Lower lobe of right lung (tissue), 2 donors: Measurements from ENCODE around the gene NECTIN1. TPM values are rescaled to one million over a fixed set of nuclear protein-coding genes. Genes with fewer than 3 reads are reported as not detected.

Experiments
- ATAC-seq, 2 donors: fragments of 200-7000 bp; cut with Tn5 transposase; one replicate each; pipeline ENCODE4 v1.9.1; 2020 to 2022; ENCODE audit warnings: mild to moderate bottlenecking in 2 of 2, moderate library complexity in 2 of 2
- DNase-seq: peaks from one replicate; pipeline ENCODE4 v3.0.0-alpha.2; 2020
- H3K27ac ChIP-seq: fragments of 200-600 bp; one replicate; pipeline ENCODE4 v1.8.0; 2022
- H3K27me3 ChIP-seq: fragments of 200-600 bp; one replicate; pipeline ENCODE4 v1.8.0; 2022; ENCODE audit warnings: low read depth
- H3K36me3 ChIP-seq: fragments of 200-600 bp; one replicate; pipeline ENCODE4 v1.8.0; 2022; ENCODE audit warnings: mild to moderate bottlenecking
- H3K4me1 ChIP-seq: fragments of 200-600 bp; one replicate; pipeline ENCODE4 v1.8.0; 2022
- H3K4me3 ChIP-seq: fragments of 200-600 bp; one replicate; pipeline ENCODE4 v1.8.0; 2022; ENCODE audit warnings: mild to moderate bottlenecking
- H3K9me3 ChIP-seq: fragments of 200-600 bp; one replicate; pipeline ENCODE4 v1.8.0; 2022
- intact Hi-C: fragments of 100-400 bp; cut with DNase I; formaldehyde crosslinking; loops from one replicate; pipeline ENCODE4 v1.11.0; 2022
- total RNA-seq: library from RNA; stranded (reverse); fragmentation: NEBNext Ultra II Directional; extraction: Animal tissue kit (Norgen Biotek cat#: 25700); gene quantifications from one replicate; pipeline ENCODE4 v1.2.1, GENCODE V29; 2021
- TF ChIP-seq, protein P1 (sequence below): fragments of 200-600 bp; IDR thresholded peaks from one replicate; pipeline ENCODE4 v1.8.0; 2022; ENCODE audit warnings: antibody characterized with exemption, mild to moderate bottlenecking
- donor health status: DM: no; HTN: yes; CAD: no; lungs with severe emphysema.

Gene NECTIN1
- total RNA-seq, 1 donor from 2014 or later = 9.1 TPM

DNA sequence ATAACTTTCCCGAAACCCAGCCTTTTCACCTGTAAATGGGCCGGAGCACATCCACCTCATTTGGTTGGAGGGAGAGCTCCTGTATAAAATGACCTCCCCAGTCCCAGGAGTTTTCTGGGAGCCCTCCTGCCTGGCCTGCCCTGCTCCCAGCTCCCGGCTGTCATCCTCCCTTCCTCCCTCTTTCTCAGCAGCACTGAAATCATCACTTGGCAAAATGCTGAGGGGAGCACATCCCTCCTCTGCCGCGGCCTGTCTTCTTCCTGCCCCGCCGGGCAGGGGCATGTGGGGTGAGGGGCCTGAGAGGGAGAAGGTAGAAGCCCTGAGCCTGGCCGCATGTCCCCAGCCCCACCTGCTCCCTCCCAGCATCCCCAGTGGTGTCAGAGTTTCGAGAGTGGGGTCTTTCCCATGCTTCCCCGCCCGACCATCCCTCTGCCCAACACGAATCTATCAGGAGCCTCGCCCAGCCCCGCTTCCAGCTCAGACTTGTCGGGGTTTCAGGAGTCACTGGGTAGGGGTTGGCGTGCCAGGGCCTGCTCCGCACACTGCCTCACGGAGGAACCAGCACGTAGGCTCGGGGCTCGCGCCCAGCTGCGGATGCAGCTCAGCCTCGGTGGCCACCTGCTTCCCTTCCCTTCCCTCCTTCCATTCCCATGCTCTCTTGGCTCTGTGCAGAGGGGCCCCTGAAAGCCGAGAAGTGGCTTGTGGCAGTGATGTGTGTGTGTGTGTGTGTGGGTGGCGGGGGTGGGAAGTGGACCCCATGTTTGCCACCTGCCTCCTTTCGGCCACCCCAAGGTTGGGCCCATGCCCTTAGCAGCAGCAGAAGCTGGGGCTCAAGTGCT is 37.1 kb downstream of the NECTIN1 start:
- no peak overlapping the region for H3K27ac ChIP-seq
- DNase-seq (no peak), ATAC-seq (no peak)
- TF ChIP-seq, protein P1, sequence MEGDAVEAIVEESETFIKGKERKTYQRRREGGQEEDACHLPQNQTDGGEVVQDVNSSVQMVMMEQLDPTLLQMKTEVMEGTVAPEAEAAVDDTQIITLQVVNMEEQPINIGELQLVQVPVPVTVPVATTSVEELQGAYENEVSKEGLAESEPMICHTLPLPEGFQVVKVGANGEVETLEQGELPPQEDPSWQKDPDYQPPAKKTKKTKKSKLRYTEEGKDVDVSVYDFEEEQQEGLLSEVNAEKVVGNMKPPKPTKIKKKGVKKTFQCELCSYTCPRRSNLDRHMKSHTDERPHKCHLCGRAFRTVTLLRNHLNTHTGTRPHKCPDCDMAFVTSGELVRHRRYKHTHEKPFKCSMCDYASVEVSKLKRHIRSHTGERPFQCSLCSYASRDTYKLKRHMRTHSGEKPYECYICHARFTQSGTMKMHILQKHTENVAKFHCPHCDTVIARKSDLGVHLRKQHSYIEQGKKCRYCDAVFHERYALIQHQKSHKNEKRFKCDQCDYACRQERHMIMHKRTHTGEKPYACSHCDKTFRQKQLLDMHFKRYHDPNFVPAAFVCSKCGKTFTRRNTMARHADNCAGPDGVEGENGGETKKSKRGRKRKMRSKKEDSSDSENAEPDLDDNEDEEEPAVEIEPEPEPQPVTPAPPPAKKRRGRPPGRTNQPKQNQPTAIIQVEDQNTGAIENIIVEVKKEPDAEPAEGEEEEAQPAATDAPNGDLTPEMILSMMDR = no peak
- H3K9me3 ChIP-seq = no peaks in the 10 kb centered on the region
- H3K27me3 ChIP-seq = no peaks in the 10 kb centered on the region
- no peaks in the 10 kb centered on the region for H3K36me3 ChIP-seq
- H3K4me3 ChIP-seq = no peak overlapping the region
- intact Hi-C loops = no loop called here
- peaks cover 5% of the 10 kb centered on the region for H3K4me1 ChIP-seq

DNA sequence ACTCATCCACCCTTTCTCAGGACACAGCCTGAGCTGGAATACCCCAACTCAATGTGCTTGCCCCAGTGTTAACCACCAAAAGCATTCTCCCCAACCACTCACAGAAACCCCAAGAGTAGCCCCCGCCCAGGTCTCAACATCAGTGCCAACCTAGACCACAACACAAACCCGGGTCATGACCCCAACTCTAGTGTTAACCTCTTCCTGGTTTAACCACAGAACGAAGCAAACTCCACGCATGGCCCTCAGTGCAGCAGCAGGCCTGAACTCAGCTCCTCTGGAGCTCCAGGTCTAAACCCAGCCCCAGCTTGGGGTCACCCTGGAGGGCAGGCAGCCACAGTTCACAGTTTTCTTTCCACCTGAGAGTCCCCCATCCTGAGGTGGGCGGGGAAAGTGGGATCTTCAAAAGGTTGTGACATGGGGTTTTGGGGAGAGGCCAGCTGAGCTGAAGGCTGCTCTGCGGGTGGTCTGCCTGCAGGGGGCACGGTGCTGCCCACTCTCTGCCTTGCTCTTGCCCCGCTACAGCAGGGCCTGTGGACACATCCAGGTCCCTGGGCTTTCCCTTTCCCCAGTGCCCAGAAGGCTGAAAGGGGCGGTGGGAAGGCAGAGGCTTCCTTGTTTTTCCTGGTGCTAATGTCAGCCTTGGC is 37.9 kb downstream of the NECTIN1 start:
- H3K4me1 ChIP-seq = peaks cover 12% of the 10 kb centered on the region
- no peaks in the 10 kb centered on the region for H3K27me3 ChIP-seq
- TF ChIP-seq, protein P1 = no peak
- no peak for ATAC-seq
- H3K36me3 ChIP-seq = no peaks in the 10 kb centered on the region
- intact Hi-C loops = no loop called here
- no peak for DNase-seq
- H3K9me3 ChIP-seq = no peaks in the 10 kb centered on the region
- no peak overlapping the region for H3K27ac ChIP-seq
- no peak overlapping the region for H3K4me3 ChIP-seq

- Histone ChIP-seq H3K36me3 (no peaks in the 10 kb centered on the region), H3K4me1 (peaks cover 18% of the 10 kb centered on the region), H3K9me3 (no peaks in the 10 kb centered on the region), H3K4me3 (no peak overlapping the region), H3K27ac (no peak overlapping the region), H3K27me3 (no peaks in the 10 kb centered on the region)
- TF ChIP-seq, protein P1 = no peak
- no peak for DNase-seq
- ATAC-seq = peak in 1 of 2 donors; percentile 43
- intact Hi-C loops = no loop called here
Measured at GRCh38 chr11:119689302-119689701, 39.7 kb downstream of the NECTIN1 start.

GRCh38 chr11:119688356-119688755 is 40.6 kb downstream of the NECTIN1 start:
- no peak for DNase-seq
- intact Hi-C loops = no loop called here
- Histone ChIP-seq H3K27me3 (no peaks in the 10 kb centered on the region), H3K36me3 (no peaks in the 10 kb centered on the region), H3K4me3 (no peak overlapping the region), H3K4me1 (peaks cover 21% of the 10 kb centered on the region), H3K9me3 (no peaks in the 10 kb centered on the region), H3K27ac (no peak overlapping the region)
- ATAC-seq = no peak
- TF ChIP-seq, protein P1 = no peak

DNA sequence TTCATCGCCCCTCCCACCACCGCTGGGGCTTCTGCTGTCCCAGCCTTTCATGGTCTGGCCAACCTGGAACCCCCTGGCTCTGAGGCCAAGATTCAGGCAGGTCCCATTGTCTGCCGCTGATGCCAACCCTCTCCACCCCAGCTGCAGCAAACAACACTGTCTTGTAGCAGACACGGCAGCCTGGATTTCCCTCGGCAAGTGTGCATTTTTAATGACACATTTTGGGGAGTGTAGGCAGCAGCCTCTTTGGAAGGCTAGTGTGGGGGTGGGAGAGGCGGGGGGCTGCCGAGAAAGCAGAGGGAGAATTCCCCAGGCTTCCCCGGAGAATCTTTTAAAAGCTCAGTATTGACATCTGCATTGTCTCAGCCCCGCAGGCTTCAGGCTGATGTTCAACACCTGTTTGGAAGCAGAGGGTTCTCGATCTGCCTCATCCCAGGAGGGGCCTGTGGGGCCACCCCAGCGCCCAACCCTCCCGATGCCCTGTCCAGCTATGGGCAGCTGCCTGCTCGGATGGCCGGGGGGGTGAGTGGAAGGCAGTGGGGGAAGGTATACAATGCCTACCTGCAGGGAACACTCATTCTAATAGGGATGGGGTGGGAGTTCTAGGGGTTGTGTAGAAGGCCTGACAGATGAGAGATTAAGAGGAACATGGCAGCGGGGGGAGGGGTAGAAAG is 41.5 kb downstream of the NECTIN1 start:
- Histone ChIP-seq H3K27me3 (no peaks in the 10 kb centered on the region), H3K9me3 (no peaks in the 10 kb centered on the region), H3K4me3 (no peak overlapping the region), H3K4me1 (peaks cover 21% of the 10 kb centered on the region), H3K36me3 (no peaks in the 10 kb centered on the region), H3K27ac (no peak overlapping the region)
- intact Hi-C loops = no loop called here
- DNase-seq = no peak
- TF ChIP-seq, protein P1 = no peak
- no peak for ATAC-seq
